Testis (tissue), 3 donors: ENCODE data around the gene MRPS6. TPM values are rescaled to one million over a fixed set of nuclear protein-coding genes. Genes with fewer than 3 reads are reported as not detected.

Experiments used
- DNase-seq: peaks from one replicate; pipeline ENCODE4 v3.0.0-alpha.2; 2019
- H3K27ac ChIP-seq, 2 donors: fragments of 200-600 bp; sonication (generic); one replicate each; pipeline ENCODE4 v1.5.1; 2019
- H3K27me3 ChIP-seq: fragments of 200-600 bp; sonication (generic); one replicate; pipeline ENCODE4 v1.5.1; 2019
- H3K36me3 ChIP-seq: fragments of 200-600 bp; sonication (generic); one replicate; pipeline ENCODE4 v1.5.1; 2017; ENCODE audit warnings: low read depth; ENCODE audit errors: missing control alignments
- H3K4me1 ChIP-seq: fragments of 200-600 bp; sonication (generic); one replicate; pipeline ENCODE4 v1.5.1; 2019
- H3K4me3 ChIP-seq, 2 donors: fragments of 200-600 bp; sonication (generic); one replicate each; pipeline ENCODE4 v1.5.1; 2017 to 2019
- H3K9me3 ChIP-seq: fragments of 200-600 bp; sonication (generic); one replicate; pipeline ENCODE4 v1.5.1; 2017
- CTCF ChIP-seq, 3 experiments: fragments of 450-650 bp in 2 of 3; fragments of 200-600 bp in 1 of 3; sonication (generic) in 1 of 3; IDR thresholded peaks; one replicate each; pipeline ENCODE4 v1.5.1; 2016 to 2019; ENCODE audit warnings: antibody characterized with exemption in 3 of 3, mild to moderate bottlenecking in 2 of 3, moderate library complexity in 1 of 3
- POLR2A ChIP-seq: fragments of 450-650 bp; IDR thresholded peaks from one replicate; pipeline ENCODE4 v1.6.1; 2017; ENCODE audit warnings: antibody characterized with exemption, mild to moderate bottlenecking, moderate library complexity
- WGBS, 2 donors: methylation state at CpG; one replicate each; pipeline ENCODE4 v1.1.5; 2018; 5-methylcytosine and 5-hydroxymethylcytosine counted together
- intact Hi-C: fragments of 100-400 bp; cut with DNase I; formaldehyde crosslinking; loops from one replicate; pipeline ENCODE4 v1.15.1; 2023; ENCODE audit warnings: low total_unique reads
- polyA plus RNA-seq: library from polyadenylated mRNA; stranded (reverse); fragments of 350-450 nt; fragmentation: Illumina TruSeq; extraction: RNeasy Lipid Tissue Mini Kit (QIAGEN cat#74804); gene quantifications from one replicate; pipeline ENCODE4 v1.2.3, GENCODE V29; 2014; ENCODE audit warnings: low read depth, low replicate concordance; ENCODE audit not compliant: insufficient read depth
- total RNA-seq, 2 donors: library from RNA; depleted of rRNA; stranded (reverse); fragments of >200 nt; gene quantifications; one replicate each; pipeline ENCODE4 v1.2.3, GENCODE V29; 2016

MRPS6 gene
- total and polyA plus RNA-seq, 3 donors from 2014 or later = 88.8 to 107 (median 102) TPM

- H3K27ac ChIP-seq = no peak overlapping the region
- no peaks in the 10 kb centered on the region for H3K9me3 ChIP-seq
Observed at GRCh38 chr21:34076835-34077234, 3.5 kb downstream of the MRPS6 start.

GRCh38 chr21:34077888-34078287 is 4.5 kb downstream of the MRPS6 start:
- no peak for DNase-seq
- Histone ChIP-seq H3K27me3 (no peaks in the 10 kb centered on the region), H3K4me3 (no peak overlapping the region), H3K36me3 (no peaks in the 10 kb centered on the region), H3K27ac (no peak overlapping the region), H3K9me3 (no peaks in the 10 kb centered on the region), H3K4me1 (peaks cover 19% of the 10 kb centered on the region)
- WGBS, 2 donors = 55 to 71% methylated on average over 1 of the region's 1 CpG
- TF ChIP-seq CTCF (IDR thresholded peaks at IDR 0.05) (no peak), POLR2A (no peak)
- intact Hi-C loops = no loop called here

More at GRCh38 chr21:34076835-34077234, 3.5 kb downstream of the MRPS6 start:
- intact Hi-C loops = no loop called here
- no peak for DNase-seq
- TF ChIP-seq CTCF (IDR thresholded peaks at IDR 0.05) (no peak), POLR2A (no peak)
- WGBS, 2 donors = 69 to 70% methylated on average over 1 of the region's 1 CpG
- Histone ChIP-seq H3K4me3 (no peak overlapping the region), H3K36me3 (no peaks in the 10 kb centered on the region), H3K27me3 (no peaks in the 10 kb centered on the region), H3K4me1 (peaks cover 27% of the 10 kb centered on the region)

GRCh38 chr21:34078915-34079314 is 5.5 kb downstream of the MRPS6 start:
- DNase-seq = no peak
- TF ChIP-seq CTCF (IDR thresholded peaks at IDR 0.05) (no peak), POLR2A (no peak)
- intact Hi-C loops = no loop called here
- no peaks in the 10 kb centered on the region for H3K27me3 ChIP-seq
- 54 to 76% methylated on average over 2 of the region's 2 CpGs for WGBS, 2 donors
- no peak overlapping the region for H3K4me3 ChIP-seq
- H3K36me3 ChIP-seq = no peaks in the 10 kb centered on the region
- H3K4me1 ChIP-seq = peaks cover 19% of the 10 kb centered on the region
- no peaks in the 10 kb centered on the region for H3K9me3 ChIP-seq
- no peak overlapping the region for H3K27ac ChIP-seq

- 95 to 97% methylated on average over 5 of the region's 5 CpGs for WGBS, 2 donors
- no peak for DNase-seq
- TF ChIP-seq POLR2A = no peak
- no peak for TF ChIP-seq CTCF (IDR thresholded peaks at IDR 0.05)
- H3K27me3 ChIP-seq = no peaks in the 10 kb centered on the region
- H3K4me3 ChIP-seq = no peak overlapping the region
- no peak overlapping the region for H3K27ac ChIP-seq
- no peaks in the 10 kb centered on the region for H3K9me3 ChIP-seq
- intact Hi-C loops = no loop called here
- peaks cover 19% of the 10 kb centered on the region for H3K4me1 ChIP-seq
- no peaks in the 10 kb centered on the region for H3K36me3 ChIP-seq
Observed at GRCh38 chr21:34080710-34081109, 7.3 kb downstream of the MRPS6 start.

GRCh38 chr21:34082769-34083168 is 9.4 kb downstream of the MRPS6 start:
- intact Hi-C loops = no loop called here
- Histone ChIP-seq H3K27me3 (no peaks in the 10 kb centered on the region), H3K27ac (no peak overlapping the region), H3K36me3 (no peaks in the 10 kb centered on the region), H3K4me1 (peaks cover 2% of the 10 kb centered on the region), H3K9me3 (no peaks in the 10 kb centered on the region), H3K4me3 (no peak overlapping the region)
- WGBS, 2 donors = 79 to 85% methylated on average over 4 of the region's 4 CpGs
- DNase-seq = no peak
- TF ChIP-seq POLR2A = no peak
- no peak for TF ChIP-seq CTCF (IDR thresholded peaks at IDR 0.05)
